Left lung (tissue), 10 donors: ENCODE data around the gene BRS3. TPM values are rescaled to one million over a fixed set of nuclear protein-coding genes. Genes with fewer than 3 reads are reported as not detected.

Source experiments
- ATAC-seq: fragments of 200-7000 bp; cut with Tn5 transposase; one replicate; pipeline ENCODE4 v1.9.1; 2020; ENCODE audit warnings: moderate library complexity
- DNase-seq, 4 donors: peaks; one replicate each; pipeline ENCODE4 v3.0.0-alpha.2; 2013 to 2020
- H3K27ac ChIP-seq, 2 donors: fragments of 200-600 bp; sonication (generic) in 1 of 2; one replicate each; pipeline versions ENCODE4 v1.5.0 to v1.8.0; 2020 to 2021
- H3K27me3 ChIP-seq, 2 donors: fragments of 200-600 bp; sonication (generic) in 1 of 2; one replicate each; pipeline versions ENCODE4 v1.5.0 to v1.8.0; 2020 to 2021
- H3K36me3 ChIP-seq, 2 donors: fragments of 200-600 bp; sonication (generic) in 1 of 2; one replicate each; pipeline versions ENCODE4 v1.5.0 to v1.8.0; 2020 to 2021
- H3K4me1 ChIP-seq, 2 donors: fragments of 200-600 bp; one replicate each; pipeline ENCODE4 v1.8.0; 2021
- H3K4me3 ChIP-seq, 2 donors: fragments of 200-600 bp; sonication (generic) in 1 of 2; one replicate each; pipeline versions ENCODE4 v1.5.0 to v1.8.0; 2020 to 2021; ENCODE audit warnings: mild to moderate bottlenecking in 1 of 2
- H3K9me3 ChIP-seq, 2 donors: fragments of 200-600 bp; sonication (generic) in 1 of 2; one replicate each; pipeline versions ENCODE4 v1.5.0 to v1.8.0; 2020 to 2021
- CTCF ChIP-seq, 2 donors: fragments of 200-600 bp; sonication (generic) in 1 of 2; IDR thresholded peaks; one replicate each; pipeline versions ENCODE4 v1.5.0 to v1.8.0; 2021; ENCODE audit warnings: antibody characterized with exemption in 2 of 2
- intact Hi-C, 2 donors: fragments of 100-400 bp; cut with DNase I; formaldehyde crosslinking; loops; one replicate each; pipeline versions ENCODE4 v1.11.2 to v1.14.2; 2022
- polyA plus RNA-seq, 6 donors: library from polyadenylated mRNA; unstranded; fragments of 120-200 nt; gene quantifications; one replicate each; pipeline ENCODE4 v1.2.1, GENCODE V29; 2013; ENCODE audit not compliant: insufficient read length in 6 of 6
- total RNA-seq, 2 donors: library from RNA; stranded (reverse); fragmentation: NEBNext Ultra II Directional; extraction: Animal tissue kit (Norgen Biotek cat#: 25700); gene quantifications; one replicate each; pipeline ENCODE4 v1.2.1, GENCODE V29; 2021
- donor health status: DM: no; HTN: yes; CAD: no.
- donor health status: DM: no; HTN: no; CAD: no.

Gene BRS3
- total and polyA plus RNA-seq, 8 donors = 0.08 TPM; not detected in 7

GRCh38 chrX:136457303-136457917 is 30.3 kb upstream of the BRS3 start:
- H3K4me3 ChIP-seq = no peak overlapping the region
- no peak for ATAC-seq

GRCh38 chrX:136464589-136464988 is 23.2 kb upstream of the BRS3 start:
- no peak for ATAC-seq
- Histone ChIP-seq H3K9me3 (no peaks in the 10 kb centered on the region), H3K36me3 (no peaks in the 10 kb centered on the region), H3K27me3 (peaks cover 0 to 5% of the 10 kb centered on the region in 2 donors), H3K4me3 (no peak overlapping the region), H3K27ac (no peak overlapping the region), H3K4me1 (no peaks in the 10 kb centered on the region)
- intact Hi-C loops = no loop called here
- no peak for DNase-seq
- TF ChIP-seq CTCF (IDR thresholded peaks at IDR 0.05) = no peak

More at GRCh38 chrX:136457303-136457917, 30.3 kb upstream of the BRS3 start:
- H3K36me3 ChIP-seq = no peaks in the 10 kb centered on the region
- H3K27me3 ChIP-seq = no peaks in the 10 kb centered on the region
- no peaks in the 10 kb centered on the region for H3K4me1 ChIP-seq
- intact Hi-C loops = no loop called here
- no peak for TF ChIP-seq CTCF (IDR thresholded peaks at IDR 0.05)
- DNase-seq = no peak
- H3K27ac ChIP-seq = no peak overlapping the region
- no peaks in the 10 kb centered on the region for H3K9me3 ChIP-seq

- no peaks in the 10 kb centered on the region for H3K36me3 ChIP-seq
- no peaks in the 10 kb centered on the region for H3K4me1 ChIP-seq
- no peak overlapping the region for H3K27ac ChIP-seq
- H3K4me3 ChIP-seq = no peak overlapping the region
- no peaks in the 10 kb centered on the region for H3K9me3 ChIP-seq
- no peak for TF ChIP-seq CTCF (IDR thresholded peaks at IDR 0.05)
- intact Hi-C loops = no loop called here
- DNase-seq (no peak), ATAC-seq (no peak)
- H3K27me3 ChIP-seq = peaks cover 0 to 5% of the 10 kb centered on the region in 2 donors
Measured at GRCh38 chrX:136467303-136467702, 20.4 kb upstream of the BRS3 start.

- DNase-seq (no peak), ATAC-seq (no peak)
- intact Hi-C loops = no loop called here
- Histone ChIP-seq H3K27ac (no peak overlapping the region), H3K4me3 (no peak overlapping the region), H3K4me1 (no peaks in the 10 kb centered on the region), H3K27me3 (peaks cover 0 to 5% of the 10 kb centered on the region in 2 donors), H3K9me3 (no peaks in the 10 kb centered on the region), H3K36me3 (no peaks in the 10 kb centered on the region)
- no peak for TF ChIP-seq CTCF (IDR thresholded peaks at IDR 0.05)
Measured at GRCh38 chrX:136468391-136469103, 19.2 kb upstream of the BRS3 start.

GRCh38 chrX:136473663-136474062 is 14.1 kb upstream of the BRS3 start:
- Histone ChIP-seq H3K27me3 (no peaks in the 10 kb centered on the region), H3K4me1 (no peaks in the 10 kb centered on the region), H3K36me3 (no peaks in the 10 kb centered on the region), H3K9me3 (no peaks in the 10 kb centered on the region), H3K4me3 (no peak overlapping the region), H3K27ac (no peak overlapping the region)
- DNase-seq (no peak), ATAC-seq (no peak)
- no peak for TF ChIP-seq CTCF (IDR thresholded peaks at IDR 0.05)
- intact Hi-C loops = no loop called here
